Measurements from ENCODE around the gene ZSWIM7. TPM values are rescaled to one million over a fixed set of nuclear protein-coding genes. Genes with fewer than 3 reads are reported as not detected.

The ZSWIM7 gene
- total and polyA plus RNA-seq, 3 donors from 2014 or later = 17.0 to 36.2 (median 20.1) TPM

DNA sequence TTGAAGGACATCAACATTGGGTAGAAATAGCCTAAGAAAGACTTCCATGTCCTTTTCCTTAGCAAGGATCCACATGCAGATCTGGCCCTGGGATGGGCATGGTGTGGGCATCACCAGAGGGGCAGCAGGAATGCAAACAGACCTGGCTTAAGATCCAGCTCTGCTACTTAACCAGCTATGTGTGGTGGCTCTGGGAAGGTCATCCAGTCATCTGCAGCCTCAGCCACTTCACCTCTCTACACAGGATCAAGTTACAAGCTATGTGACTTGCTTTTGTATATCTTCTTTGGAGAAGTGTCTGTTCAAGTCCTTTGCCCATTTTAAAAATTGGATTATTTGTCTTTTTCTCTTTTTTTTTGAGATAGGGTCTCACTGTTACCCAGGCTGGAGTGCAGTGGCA, 68.1 kb downstream of the ZSWIM7 start:
- intact Hi-C loops (cut with DNase I; ENCODE audit: low total_unique reads) = no loop called here
- no peak for DNase-seq
- no peaks in the 10 kb centered on the region for H3K9me3 ChIP-seq
- H3K27ac ChIP-seq = no peak overlapping the region
- no peaks in the 10 kb centered on the region for H3K4me1 ChIP-seq
- TF ChIP-seq, protein P1, sequence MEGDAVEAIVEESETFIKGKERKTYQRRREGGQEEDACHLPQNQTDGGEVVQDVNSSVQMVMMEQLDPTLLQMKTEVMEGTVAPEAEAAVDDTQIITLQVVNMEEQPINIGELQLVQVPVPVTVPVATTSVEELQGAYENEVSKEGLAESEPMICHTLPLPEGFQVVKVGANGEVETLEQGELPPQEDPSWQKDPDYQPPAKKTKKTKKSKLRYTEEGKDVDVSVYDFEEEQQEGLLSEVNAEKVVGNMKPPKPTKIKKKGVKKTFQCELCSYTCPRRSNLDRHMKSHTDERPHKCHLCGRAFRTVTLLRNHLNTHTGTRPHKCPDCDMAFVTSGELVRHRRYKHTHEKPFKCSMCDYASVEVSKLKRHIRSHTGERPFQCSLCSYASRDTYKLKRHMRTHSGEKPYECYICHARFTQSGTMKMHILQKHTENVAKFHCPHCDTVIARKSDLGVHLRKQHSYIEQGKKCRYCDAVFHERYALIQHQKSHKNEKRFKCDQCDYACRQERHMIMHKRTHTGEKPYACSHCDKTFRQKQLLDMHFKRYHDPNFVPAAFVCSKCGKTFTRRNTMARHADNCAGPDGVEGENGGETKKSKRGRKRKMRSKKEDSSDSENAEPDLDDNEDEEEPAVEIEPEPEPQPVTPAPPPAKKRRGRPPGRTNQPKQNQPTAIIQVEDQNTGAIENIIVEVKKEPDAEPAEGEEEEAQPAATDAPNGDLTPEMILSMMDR (IDR thresholded peaks at IDR 0.05) = no peak
- no peak for TF ChIP-seq POLR2A (IDR thresholded peaks at IDR 0.05)
- H3K27me3 ChIP-seq = no peaks in the 10 kb centered on the region
- H3K4me3 ChIP-seq = no peak overlapping the region
- H3K36me3 ChIP-seq (ENCODE audit: low read depth, missing control alignments) = no peaks in the 10 kb centered on the region

GRCh38 chr17:15930426-15930825, 69.1 kb downstream of the ZSWIM7 start:
- Histone ChIP-seq H3K4me3 (no peak overlapping the region), H3K9me3 (no peaks in the 10 kb centered on the region), H3K27ac (no peak overlapping the region), H3K36me3 (ENCODE audit: low read depth, missing control alignments) (no peaks in the 10 kb centered on the region), H3K27me3 (no peaks in the 10 kb centered on the region), H3K4me1 (no peaks in the 10 kb centered on the region)
- WGBS, 2 donors = 86 to 90% methylated on average over 6 of the region's 6 CpGs
- intact Hi-C loops (cut with DNase I; ENCODE audit: low total_unique reads) = no loop called here
- TF ChIP-seq POLR2A (IDR thresholded peaks at IDR 0.05) = no peak
- TF ChIP-seq, protein P1 (IDR thresholded peaks at IDR 0.05) = no peak
- DNase-seq = no peak

DNA sequence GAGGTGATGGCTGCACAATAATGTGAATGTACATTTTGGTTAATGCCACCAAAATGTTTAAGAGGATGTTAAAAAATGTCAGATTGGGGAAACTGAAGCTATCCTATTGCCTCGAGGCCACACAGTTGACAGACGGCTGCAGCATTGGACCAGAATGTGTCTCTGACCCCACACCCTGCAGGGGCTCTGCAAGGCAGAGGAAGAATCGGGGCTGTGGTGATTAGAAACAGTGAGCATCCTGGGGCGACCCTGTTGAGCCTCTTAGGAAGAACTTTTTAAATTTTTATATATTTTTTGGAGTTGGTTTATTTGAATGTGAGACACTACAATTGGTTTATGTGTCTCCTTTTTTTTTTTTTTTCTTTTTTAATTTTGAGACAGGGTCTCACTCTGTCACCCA, 69.6 kb downstream of the ZSWIM7 start:
- no peaks in the 10 kb centered on the region for H3K9me3 ChIP-seq
- H3K4me1 ChIP-seq = no peaks in the 10 kb centered on the region
- H3K4me3 ChIP-seq = no peak overlapping the region
- 69 to 83% methylated on average over 4 of the region's 4 CpGs for WGBS, 2 donors
- no peaks in the 10 kb centered on the region for H3K36me3 ChIP-seq (ENCODE audit: low read depth, missing control alignments)
- no peak for DNase-seq
- TF ChIP-seq, protein P1 (IDR thresholded peaks at IDR 0.05) = no peak
- TF ChIP-seq POLR2A (IDR thresholded peaks at IDR 0.05) = no peak
- intact Hi-C loops (cut with DNase I; ENCODE audit: low total_unique reads) = no loop called here
- no peaks in the 10 kb centered on the region for H3K27me3 ChIP-seq
- no peak overlapping the region for H3K27ac ChIP-seq

GRCh38 chr17:15928286-15928785, 71.2 kb downstream of the ZSWIM7 start:
- Histone ChIP-seq H3K27ac (no peak overlapping the region), H3K4me1 (no peaks in the 10 kb centered on the region), H3K9me3 (no peaks in the 10 kb centered on the region), H3K27me3 (no peaks in the 10 kb centered on the region), H3K4me3 (no peak overlapping the region), H3K36me3 (ENCODE audit: low read depth, missing control alignments) (no peaks in the 10 kb centered on the region)
- DNase-seq = no peak
- intact Hi-C loops (cut with DNase I; ENCODE audit: low total_unique reads) = no loop called here
- 38 to 44% methylated on average over 9 of the region's 9 CpGs for WGBS, 2 donors
- TF ChIP-seq, protein P1 (IDR thresholded peaks at IDR 0.05) = no peak

Other genes starting within 250 kb of the ZSWIM7 start
- 1 to 10 TPM; 2.3 to 2.5 TPM for gene ADORA2B, start 54.6 kb downstream of the ZSWIM7 start, total RNA-seq
- gene ADORA2B, start 54.6 kb downstream of the ZSWIM7 start, polyA plus RNA-seq (ENCODE audit: insufficient read depth, low read depth, low replicate concordance) = 1.6 TPM
- 10 to 100 TPM; 74.1 to 91.2 TPM for gene TTC19, start 120 bp upstream of the ZSWIM7 start, total RNA-seq
- gene TTC19, start 120 bp upstream of the ZSWIM7 start, polyA plus RNA-seq (ENCODE audit: insufficient read depth, low read depth, low replicate concordance) = 17.8 TPM
- 100 to 1,000 TPM; 270 to 281 TPM for gene NCOR1, start 215.8 kb upstream of the ZSWIM7 start, total RNA-seq
- 88.6 TPM for gene NCOR1, start 215.8 kb upstream of the ZSWIM7 start, polyA plus RNA-seq (ENCODE audit: insufficient read depth, low read depth, low replicate concordance)
- gene PIGL, start 217.5 kb upstream of the ZSWIM7 start, total RNA-seq = 10 to 100 TPM; 74.1 to 93.9 TPM
- 31.3 TPM for gene PIGL, start 217.5 kb upstream of the ZSWIM7 start, polyA plus RNA-seq (ENCODE audit: insufficient read depth, low read depth, low replicate concordance)

All from testis (tissue), 3 donors.